ENCODE results near the gene TRAF3.

Gene TRAF3

GRCh38 chr14:102908766-102909455, 131.7 kb downstream of the TRAF3 start:
- no peak for DNase-seq (ENCODE audit: low read depth)

- DNase-seq (ENCODE audit: low read depth): no peak
Observed at GRCh38 chr14:102909462-102909861, 132.2 kb downstream of the TRAF3 start.

GRCh38 chr14:102909911-102910310, 132.7 kb downstream of the TRAF3 start:
- DNase-seq (ENCODE audit: low read depth): no peak

- no peak for DNase-seq (ENCODE audit: low read depth)
Observed at GRCh38 chr14:102910442-102910841, 133.2 kb downstream of the TRAF3 start.

GRCh38 chr14:102911541-102911951, 134.3 kb downstream of the TRAF3 start:
- no peak for DNase-seq (ENCODE audit: low read depth)

- no peak for DNase-seq (ENCODE audit: low read depth)
Observed at GRCh38 chr14:102911991-102912761, 134.9 kb downstream of the TRAF3 start.

GRCh38 chr14:102913341-102914211, 136.3 kb downstream of the TRAF3 start:
- no peak for DNase-seq (ENCODE audit: low read depth)

- no peak for DNase-seq (ENCODE audit: low read depth)
Observed at GRCh38 chr14:102914474-102915291, 137.4 kb downstream of the TRAF3 start.

GRCh38 chr14:102915292-102916110, 138.3 kb downstream of the TRAF3 start:
- no peak for DNase-seq (ENCODE audit: low read depth)

- DNase-seq (ENCODE audit: low read depth): no peak
Observed at GRCh38 chr14:102916347-102917055, 139.3 kb downstream of the TRAF3 start.

GRCh38 chr14:102917056-102917385, 139.8 kb downstream of the TRAF3 start:
- DNase-seq (ENCODE audit: low read depth): no peak

GRCh38 chr14:102917469-102918211, 140.4 kb downstream of the TRAF3 start:
- no peak for DNase-seq (ENCODE audit: low read depth)

GRCh38 chr14:102918438-102918837, 141.2 kb downstream of the TRAF3 start:
- no peak for DNase-seq (ENCODE audit: low read depth)

GRCh38 chr14:102920273-102920997, 143.2 kb downstream of the TRAF3 start:
- no peak for DNase-seq (ENCODE audit: low read depth)

GRCh38 chr14:102920998-102921304, 143.7 kb downstream of the TRAF3 start:
- no peak for DNase-seq (ENCODE audit: low read depth)

GRCh38 chr14:102922490-102923200, 145.4 kb downstream of the TRAF3 start, which contains the start of gene AMN:
TSS of gene AMN (plus strand) at chr14:102922663. CDS start at chr14:102922689, 26 bp downstream.
- DNase-seq (ENCODE audit: low read depth): no peak

GRCh38 chr14:102923201-102923924, 146.1 kb downstream of the TRAF3 start:
- DNase-seq (ENCODE audit: low read depth): no peak
